ENCODE results near the gene RHO. TPM values are rescaled to one million over a fixed set of nuclear protein-coding genes. Genes with fewer than 3 reads are reported as not detected.

Gene RHO
- total RNA-seq, 2 experiments from 2014 or later = not detected

- POLR2A ChIA-PET = no interaction called here
- H3K4me1 Mint-ChIP-seq (ENCODE audit: low read depth) = peaks cover 13% of the 10 kb centered on the region
These were observed 21.4 kb downstream of the RHO start for GRCh38 chr3:129549805-129550204.

DNA sequence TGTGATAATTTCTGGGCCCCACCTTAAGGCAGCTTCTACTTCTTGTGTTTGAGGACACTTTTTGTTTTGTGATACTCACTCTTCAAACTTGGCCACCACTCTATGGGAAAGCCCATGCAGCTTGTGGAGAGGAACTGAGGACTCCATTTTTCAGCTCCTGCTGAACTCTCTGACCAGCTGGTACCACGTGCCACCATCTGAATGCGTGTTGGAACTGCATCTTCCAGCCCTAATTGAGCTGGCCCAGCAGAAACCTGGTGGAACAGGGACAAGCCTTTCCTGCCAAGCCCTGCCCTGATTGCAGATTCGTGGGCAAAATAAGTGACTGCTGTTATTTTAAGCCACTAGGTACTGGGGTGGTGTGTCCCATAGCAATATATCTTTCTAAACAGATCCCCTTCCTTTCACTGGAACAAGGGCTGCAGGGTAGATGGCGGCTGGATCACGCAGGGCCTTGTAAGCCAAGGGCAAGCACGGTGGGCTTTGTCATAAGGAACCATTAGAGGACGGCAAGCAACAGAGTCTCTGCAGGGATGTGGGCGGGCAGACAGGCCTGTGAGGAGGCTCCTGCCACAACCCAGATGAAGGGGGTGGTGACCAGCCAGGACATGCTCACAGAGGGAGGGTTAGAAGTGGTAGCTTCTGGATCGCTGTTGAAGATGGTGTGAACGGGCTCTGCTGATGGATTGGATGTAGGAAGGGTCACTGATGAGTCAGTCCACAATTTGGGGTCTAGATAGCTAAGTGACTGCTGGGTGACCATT lies 24.0 kb downstream of the RHO start:
- CTCF ChIA-PET = no interaction called here
- no peaks in the 10 kb centered on the region for H3K9me3 Mint-ChIP-seq
- POLR2A ChIA-PET = no interaction called here
- no peak overlapping the region for H3K4me3 Mint-ChIP-seq
- H3K36me3 Mint-ChIP-seq (ENCODE audit: low read depth) = no peaks in the 10 kb centered on the region
- intact Hi-C loops (cut with DNase I, micrococcal nuclease) = no loop called here
- no peak for DNase-seq
- Histone ChIP-seq H3K27me3 (ENCODE audit: control insufficient read depth in 1 of 2, insufficient read depth in 2 of 2, low read length in 2 of 2) (no peaks in the 10 kb centered on the region), H3K4me1 (ENCODE audit: insufficient read depth, low read length) (peaks cover 16% of the 10 kb centered on the region), H3K27ac (ENCODE audit: low read depth in 1 of 2, low read length in 2 of 2) (no peak overlapping the region), H3K9me3 (ENCODE audit: control insufficient read depth in 1 of 2, insufficient read depth in 1 of 2, low read length in 2 of 2) (no peaks in the 10 kb centered on the region), H3K36me3 (ENCODE audit: insufficient read depth, low read length) (no peaks in the 10 kb centered on the region), H3K4me3 (ENCODE audit: low read length) (no peak overlapping the region)
- peaks cover 16% of the 10 kb centered on the region for H3K4me1 Mint-ChIP-seq (ENCODE audit: low read depth)
- no peak overlapping the region for H3K27ac Mint-ChIP-seq
- no peak for ATAC-seq (ENCODE audit: poor library complexity)
- no peak for TF ChIP-seq CTCF (IDR thresholded peaks at IDR 0.05)
- H3K27me3 Mint-ChIP-seq = no peaks in the 10 kb centered on the region

More at GRCh38 chr3:129549805-129550204, 21.4 kb downstream of the RHO start:
- no peaks in the 10 kb centered on the region for H3K36me3 ChIP-seq (ENCODE audit: insufficient read depth, low read length)
- ATAC-seq (ENCODE audit: poor library complexity) = no peak
- CTCF ChIA-PET = no interaction called here
- H3K27me3 ChIP-seq (ENCODE audit: control insufficient read depth in 1 of 2, insufficient read depth in 2 of 2, low read length in 2 of 2) = no peaks in the 10 kb centered on the region
- peaks cover 14% of the 10 kb centered on the region for H3K4me1 ChIP-seq (ENCODE audit: insufficient read depth, low read length)
- intact Hi-C loops (cut with DNase I, micrococcal nuclease) = no loop called here
- Mint-ChIP-seq H3K27ac (no peak overlapping the region), H3K4me3 (no peak overlapping the region), H3K36me3 (ENCODE audit: low read depth) (no peaks in the 10 kb centered on the region), H3K27me3 (no peaks in the 10 kb centered on the region), H3K9me3 (no peaks in the 10 kb centered on the region)
- H3K4me3 ChIP-seq (ENCODE audit: low read length) = no peak overlapping the region
- no peak for DNase-seq
- H3K9me3 ChIP-seq (ENCODE audit: control insufficient read depth in 1 of 2, insufficient read depth in 1 of 2, low read length in 2 of 2) = no peaks in the 10 kb centered on the region
- no peak for TF ChIP-seq CTCF (IDR thresholded peaks at IDR 0.05)
- H3K27ac ChIP-seq (ENCODE audit: low read depth in 1 of 2, low read length in 2 of 2) = no peak overlapping the region

DNA sequence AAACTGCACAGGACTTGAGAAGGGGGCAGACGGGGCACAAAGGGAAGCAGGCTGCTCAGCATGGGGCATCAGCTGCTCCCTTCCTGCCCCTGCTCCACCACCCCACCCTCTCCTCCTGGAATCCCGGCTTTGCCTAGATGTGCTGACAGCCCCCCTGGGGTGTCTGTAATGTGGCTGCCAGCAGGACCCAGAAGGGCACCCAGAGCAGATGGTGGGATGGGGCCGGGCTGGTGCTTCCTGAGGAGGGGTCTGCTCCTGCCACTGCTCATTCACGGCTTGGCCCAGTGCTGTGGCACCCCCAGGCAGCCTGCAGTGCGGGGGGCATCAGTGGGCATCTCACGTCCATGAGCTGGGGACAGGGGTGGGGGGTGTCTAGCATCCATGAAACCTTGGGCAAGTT lies 24.7 kb downstream of the RHO start:
- no peak overlapping the region for H3K27ac Mint-ChIP-seq
- Histone ChIP-seq H3K4me3 (ENCODE audit: low read length) (no peak overlapping the region), H3K27me3 (ENCODE audit: control insufficient read depth in 1 of 2, insufficient read depth in 2 of 2, low read length in 2 of 2) (no peaks in the 10 kb centered on the region), H3K27ac (ENCODE audit: low read depth in 1 of 2, low read length in 2 of 2) (no peak overlapping the region), H3K36me3 (ENCODE audit: insufficient read depth, low read length) (no peaks in the 10 kb centered on the region), H3K9me3 (ENCODE audit: control insufficient read depth in 1 of 2, insufficient read depth in 1 of 2, low read length in 2 of 2) (no peaks in the 10 kb centered on the region), H3K4me1 (ENCODE audit: insufficient read depth, low read length) (peaks cover 17% of the 10 kb centered on the region)
- ChIA-PET CTCF (no interaction called here), POLR2A (interaction anchor here (2.5 kb wide), 1 partner anchor 24 kb away, joined by 15 read pairs; no protein-coding TSS in a partner anchor)
- ATAC-seq (ENCODE audit: poor library complexity) (no peak), DNase-seq (no peak)
- intact Hi-C loops (cut with DNase I, micrococcal nuclease) = no loop called here
- peaks cover 16% of the 10 kb centered on the region for H3K4me1 Mint-ChIP-seq (ENCODE audit: low read depth)
- no peaks in the 10 kb centered on the region for H3K36me3 Mint-ChIP-seq (ENCODE audit: low read depth)
- no peak for TF ChIP-seq CTCF (IDR thresholded peaks at IDR 0.05)
- no peak overlapping the region for H3K4me3 Mint-ChIP-seq
- H3K27me3 Mint-ChIP-seq = no peaks in the 10 kb centered on the region
- H3K9me3 Mint-ChIP-seq = no peaks in the 10 kb centered on the region
